ENCODE data around the gene UBE2Z.
"Not testable (repeated sequence)": the region's sequence is repeated elsewhere in the genome, so short reads cannot be mapped to it uniquely, and the experiment has no call there.

The UBE2Z gene

GRCh38 chr17:48908047-48908843, at the start of gene UBE2Z:
Gene UBE2Z, plus strand, starts transcription at chr17:48908407. Its CDS starts 97 bp downstream, at chr17:48908504.
- peak; percentile 69 for DNase-seq

GRCh38 chr17:48860034-48860433, 48.2 kb upstream of the UBE2Z start:
- no peak for DNase-seq

GRCh38 chr17:48860456-48860855, 47.8 kb upstream of the UBE2Z start:
- no peak for DNase-seq

- no peak for DNase-seq
These were observed 39.2 kb upstream of the UBE2Z start for GRCh38 chr17:48868916-48869500.

GRCh38 chr17:48869821-48870318, 38.3 kb upstream of the UBE2Z start:
- no peak for DNase-seq

GRCh38 chr17:48871035-48871550, 37.1 kb upstream of the UBE2Z start:
- DNase-seq, result no peak

GRCh38 chr17:48871551-48872351, 36.5 kb upstream of the UBE2Z start:
- no peak for DNase-seq

- not testable (repeated sequence) for DNase-seq
These were observed 35.8 kb upstream of the UBE2Z start for GRCh38 chr17:48872409-48872808.

GRCh38 chr17:48873209-48873608, 35.0 kb upstream of the UBE2Z start:
- no peak for DNase-seq

- no peak for DNase-seq
These were observed 34.3 kb upstream of the UBE2Z start for GRCh38 chr17:48873696-48874443.

- DNase-seq, result peak; percentile 24
These were observed 29.0 kb upstream of the UBE2Z start for GRCh38 chr17:48878920-48879898.

- DNase-seq, result no peak
These were observed 25.9 kb upstream of the UBE2Z start for GRCh38 chr17:48882272-48882671.

- DNase-seq, result no peak
These were observed 25.0 kb upstream of the UBE2Z start for GRCh38 chr17:48883171-48883570.

- no peak for DNase-seq
These were observed 18.1 kb upstream of the UBE2Z start for GRCh38 chr17:48890086-48890485.

- DNase-seq, result no peak
These were observed 15.1 kb upstream of the UBE2Z start for GRCh38 chr17:48892940-48893645.

- no peak for DNase-seq
These were observed 14.3 kb upstream of the UBE2Z start for GRCh38 chr17:48893646-48894508.

- no peak for DNase-seq
These were observed 13.3 kb upstream of the UBE2Z start for GRCh38 chr17:48894886-48895285.

- DNase-seq, result no peak
These were observed 7.0 kb upstream of the UBE2Z start for GRCh38 chr17:48901241-48901640.

GRCh38 chr17:48903401-48903800, 4.8 kb upstream of the UBE2Z start:
- DNase-seq, result no peak

GRCh38 chr17:48904428-48904827, 3.8 kb upstream of the UBE2Z start:
- DNase-seq, result no peak
